Neutrophil (primary cell): ENCODE results near the gene THBS2.

Experiments
- H3K27ac ChIP-seq: fragments of 200-600 bp; sonication (generic); 2 replicates; pipeline ENCODE4 v1.5.1; 2016; ENCODE audit warnings: mild to moderate bottlenecking, moderate library complexity
- H3K27me3 ChIP-seq: fragments of 200-600 bp; sonication (generic); 2 replicates; pipeline ENCODE4 v1.6.0; 2016; ENCODE audit warnings: mild to moderate bottlenecking
- H3K36me3 ChIP-seq: fragments of 200-600 bp; sonication (generic); 2 replicates; pipeline ENCODE4 v1.5.1; 2017
- H3K4me1 ChIP-seq, 2 experiments: fragments of 200-600 bp in 1 of 2; sonication (generic) in 1 of 2; 1 replicate in 1 of 2; 2 replicates in 1 of 2; pipeline versions ENCODE4 v1.5.1 to v1.6.1; 2013 to 2016; ENCODE audit warnings: low read depth in 1 of 2, low read length in 1 of 2, mild to moderate bottlenecking in 1 of 2, moderate library complexity in 1 of 2; ENCODE audit not compliant: control insufficient read depth in 1 of 2, insufficient read depth in 1 of 2
- H3K4me3 ChIP-seq, 2 experiments: fragments of 200-600 bp in 1 of 2; sonication (generic) in 1 of 2; 1 replicate in 1 of 2; 2 replicates in 1 of 2; pipeline ENCODE4 v1.5.1; 2013 to 2016; ENCODE audit warnings: low read depth in 1 of 2, low read length in 1 of 2, mild to moderate bottlenecking in 1 of 2, moderate library complexity in 1 of 2
- H3K9me3 ChIP-seq: fragments of 200-600 bp; sonication (generic); 2 replicates; pipeline ENCODE4 v1.5.1; 2016
- CTCF ChIP-seq: fragments of 200-600 bp; sonication (generic); IDR thresholded peaks from 2 replicates; pipeline ENCODE4 v1.5.1; 2016; ENCODE audit warnings: antibody characterized with exemption

The THBS2 gene

GRCh38 chr6:169230946-169231789 lies 22.5 kb downstream of the THBS2 start:
- H3K27me3 ChIP-seq: no peaks in the 10 kb centered on the region
- no peaks in the 10 kb centered on the region for H3K36me3 ChIP-seq
- no peak overlapping the region for H3K27ac ChIP-seq
- peaks cover 3% of the 10 kb centered on the region for H3K9me3 ChIP-seq
- H3K4me3 ChIP-seq: no peak overlapping the region
- no peaks in the 10 kb centered on the region for H3K4me1 ChIP-seq
- no peak for TF ChIP-seq CTCF

- Histone ChIP-seq H3K4me3 (no peak overlapping the region), H3K36me3 (no peaks in the 10 kb centered on the region), H3K9me3 (peaks cover 3% of the 10 kb centered on the region)
These were observed 23.4 kb downstream of the THBS2 start for GRCh38 chr6:169230322-169230665.

GRCh38 chr6:169229615-169230321 lies 23.9 kb downstream of the THBS2 start:
- Histone ChIP-seq H3K36me3 (no peaks in the 10 kb centered on the region), H3K27ac (no peak overlapping the region), H3K4me1 (no peaks in the 10 kb centered on the region), H3K4me3 (no peak overlapping the region), H3K9me3 (peaks cover 3% of the 10 kb centered on the region), H3K27me3 (no peaks in the 10 kb centered on the region)
- no peak for TF ChIP-seq CTCF

More at GRCh38 chr6:169230322-169230665, 23.4 kb downstream of the THBS2 start:
- no peaks in the 10 kb centered on the region for H3K27me3 ChIP-seq
- H3K4me1 ChIP-seq: no peaks in the 10 kb centered on the region
- no peak overlapping the region for H3K27ac ChIP-seq
- no peak for TF ChIP-seq CTCF

GRCh38 chr6:169227116-169227515 lies 26.5 kb downstream of the THBS2 start:
- no peak overlapping the region for H3K27ac ChIP-seq
- no peak for TF ChIP-seq CTCF
- no peak overlapping the region for H3K4me3 ChIP-seq
- no peaks in the 10 kb centered on the region for H3K9me3 ChIP-seq
- no peaks in the 10 kb centered on the region for H3K27me3 ChIP-seq
- H3K36me3 ChIP-seq: no peaks in the 10 kb centered on the region
- H3K4me1 ChIP-seq: no peaks in the 10 kb centered on the region

GRCh38 chr6:169225887-169226286 lies 27.8 kb downstream of the THBS2 start:
- Histone ChIP-seq H3K27me3 (no peaks in the 10 kb centered on the region), H3K36me3 (no peaks in the 10 kb centered on the region)
- no peak for TF ChIP-seq CTCF

More at GRCh38 chr6:169225887-169226286, 27.8 kb downstream of the THBS2 start:
- no peak overlapping the region for H3K27ac ChIP-seq
- no peaks in the 10 kb centered on the region for H3K9me3 ChIP-seq
- no peaks in the 10 kb centered on the region for H3K4me1 ChIP-seq
- H3K4me3 ChIP-seq: no peak overlapping the region
